ENCODE measurements around the gene SPTB.

The SPTB gene

DNA sequence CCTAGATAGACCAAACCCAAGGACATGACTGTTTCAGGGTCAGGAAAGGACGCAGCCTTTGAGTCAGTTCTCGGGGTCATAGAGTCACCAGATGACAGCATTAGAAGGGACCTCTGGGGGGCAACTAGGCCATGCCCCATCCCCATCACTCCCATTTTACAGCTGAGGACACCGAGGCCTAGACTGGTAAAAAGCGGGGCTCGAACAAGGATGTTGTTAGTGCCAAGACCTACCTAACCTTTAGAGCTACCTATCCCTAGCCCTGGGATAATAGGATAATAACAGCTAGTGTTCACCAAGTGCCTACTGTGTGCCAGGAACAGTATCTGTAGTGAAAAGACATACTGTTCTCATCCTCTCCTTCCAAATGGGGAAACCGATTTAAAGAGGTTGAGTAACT is 126.8 kb downstream of the SPTB start:
- TF ChIP-seq, protein P1, sequence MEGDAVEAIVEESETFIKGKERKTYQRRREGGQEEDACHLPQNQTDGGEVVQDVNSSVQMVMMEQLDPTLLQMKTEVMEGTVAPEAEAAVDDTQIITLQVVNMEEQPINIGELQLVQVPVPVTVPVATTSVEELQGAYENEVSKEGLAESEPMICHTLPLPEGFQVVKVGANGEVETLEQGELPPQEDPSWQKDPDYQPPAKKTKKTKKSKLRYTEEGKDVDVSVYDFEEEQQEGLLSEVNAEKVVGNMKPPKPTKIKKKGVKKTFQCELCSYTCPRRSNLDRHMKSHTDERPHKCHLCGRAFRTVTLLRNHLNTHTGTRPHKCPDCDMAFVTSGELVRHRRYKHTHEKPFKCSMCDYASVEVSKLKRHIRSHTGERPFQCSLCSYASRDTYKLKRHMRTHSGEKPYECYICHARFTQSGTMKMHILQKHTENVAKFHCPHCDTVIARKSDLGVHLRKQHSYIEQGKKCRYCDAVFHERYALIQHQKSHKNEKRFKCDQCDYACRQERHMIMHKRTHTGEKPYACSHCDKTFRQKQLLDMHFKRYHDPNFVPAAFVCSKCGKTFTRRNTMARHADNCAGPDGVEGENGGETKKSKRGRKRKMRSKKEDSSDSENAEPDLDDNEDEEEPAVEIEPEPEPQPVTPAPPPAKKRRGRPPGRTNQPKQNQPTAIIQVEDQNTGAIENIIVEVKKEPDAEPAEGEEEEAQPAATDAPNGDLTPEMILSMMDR (IDR thresholded peaks at IDR 0.05; ENCODE audit: low read length, missing control alignments), result no peak
- H3K4me3 ChIP-seq (replicated peaks; ENCODE audit: low read depth, low read length), result no peak overlapping the region
- no peak for DNase-seq (ENCODE audit: low read depth)

DNA sequence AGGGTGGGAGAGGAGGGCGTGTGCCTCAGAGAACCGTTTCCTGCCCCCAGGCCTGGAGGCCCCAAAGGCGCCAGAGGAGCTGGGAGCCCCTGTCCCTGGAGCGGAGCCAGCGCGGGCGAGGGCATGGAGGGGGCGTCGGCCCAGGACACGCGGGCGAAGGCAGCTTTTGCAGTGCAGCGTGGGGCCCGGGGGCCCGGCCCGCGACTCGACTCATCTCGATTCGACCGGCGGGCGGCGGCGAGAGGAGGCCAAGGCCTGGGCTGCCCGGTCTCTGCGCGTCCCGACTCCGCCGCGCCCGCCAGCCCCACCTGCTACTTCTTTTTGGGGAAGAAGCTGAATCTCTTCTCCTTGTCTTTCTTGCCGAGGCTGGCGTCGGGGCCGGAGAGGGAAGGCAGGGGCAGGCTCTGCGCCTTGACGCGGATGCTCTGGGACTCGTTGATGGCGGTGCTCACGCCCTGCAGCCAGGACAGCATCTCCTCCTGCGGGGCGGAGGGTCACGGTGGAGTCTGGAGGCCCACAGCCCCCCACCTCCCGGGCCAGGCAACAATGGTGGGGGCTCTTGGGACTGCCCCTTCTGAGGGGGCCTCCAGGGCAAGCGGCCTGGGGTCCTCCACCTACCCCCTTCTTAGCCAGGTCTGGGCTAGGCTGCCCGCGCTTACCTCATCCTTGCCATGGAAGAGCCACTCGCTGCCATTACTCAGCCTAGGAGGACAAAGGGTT is 130.6 kb downstream of the SPTB start:
- H3K4me3 ChIP-seq (replicated peaks; ENCODE audit: low read depth, low read length), result no peak overlapping the region
- no peak for DNase-seq (ENCODE audit: low read depth)
- TF ChIP-seq, protein P1 (IDR thresholded peaks at IDR 0.05; ENCODE audit: low read length, missing control alignments), result no peak

GRCh38 chr14:64748521-64748920 is 131.2 kb downstream of the SPTB start:
- H3K4me3 ChIP-seq (replicated peaks; ENCODE audit: low read depth, low read length), result no peak overlapping the region
- no peak for DNase-seq (ENCODE audit: low read depth)
- TF ChIP-seq, protein P1 (IDR thresholded peaks at IDR 0.05; ENCODE audit: low read length, missing control alignments), result no peak

DNA sequence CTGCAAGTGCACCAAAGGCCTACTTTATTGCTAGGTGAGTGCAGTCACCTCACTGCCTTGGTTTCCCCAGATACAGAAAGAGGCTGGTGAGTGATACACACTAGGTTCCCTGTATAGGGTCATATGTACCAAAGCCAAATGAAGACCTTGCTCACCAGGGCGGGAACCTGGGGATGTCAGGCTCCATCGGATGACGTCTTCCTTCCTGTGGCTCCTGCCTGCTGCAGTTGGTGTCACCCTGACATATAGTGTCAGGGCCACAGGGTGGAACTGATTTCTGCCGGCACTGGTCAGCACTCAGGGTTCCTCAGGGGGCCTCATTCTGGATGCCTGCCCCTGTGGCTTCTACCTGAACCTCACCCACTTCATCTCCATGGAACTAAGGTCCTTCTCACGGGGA is 132.4 kb downstream of the SPTB start:
- TF ChIP-seq, protein P1 (IDR thresholded peaks at IDR 0.05; ENCODE audit: low read length, missing control alignments), result no peak
- no peak for DNase-seq (ENCODE audit: low read depth)
- no peak overlapping the region for H3K4me3 ChIP-seq (replicated peaks; ENCODE audit: low read depth, low read length)

DNA sequence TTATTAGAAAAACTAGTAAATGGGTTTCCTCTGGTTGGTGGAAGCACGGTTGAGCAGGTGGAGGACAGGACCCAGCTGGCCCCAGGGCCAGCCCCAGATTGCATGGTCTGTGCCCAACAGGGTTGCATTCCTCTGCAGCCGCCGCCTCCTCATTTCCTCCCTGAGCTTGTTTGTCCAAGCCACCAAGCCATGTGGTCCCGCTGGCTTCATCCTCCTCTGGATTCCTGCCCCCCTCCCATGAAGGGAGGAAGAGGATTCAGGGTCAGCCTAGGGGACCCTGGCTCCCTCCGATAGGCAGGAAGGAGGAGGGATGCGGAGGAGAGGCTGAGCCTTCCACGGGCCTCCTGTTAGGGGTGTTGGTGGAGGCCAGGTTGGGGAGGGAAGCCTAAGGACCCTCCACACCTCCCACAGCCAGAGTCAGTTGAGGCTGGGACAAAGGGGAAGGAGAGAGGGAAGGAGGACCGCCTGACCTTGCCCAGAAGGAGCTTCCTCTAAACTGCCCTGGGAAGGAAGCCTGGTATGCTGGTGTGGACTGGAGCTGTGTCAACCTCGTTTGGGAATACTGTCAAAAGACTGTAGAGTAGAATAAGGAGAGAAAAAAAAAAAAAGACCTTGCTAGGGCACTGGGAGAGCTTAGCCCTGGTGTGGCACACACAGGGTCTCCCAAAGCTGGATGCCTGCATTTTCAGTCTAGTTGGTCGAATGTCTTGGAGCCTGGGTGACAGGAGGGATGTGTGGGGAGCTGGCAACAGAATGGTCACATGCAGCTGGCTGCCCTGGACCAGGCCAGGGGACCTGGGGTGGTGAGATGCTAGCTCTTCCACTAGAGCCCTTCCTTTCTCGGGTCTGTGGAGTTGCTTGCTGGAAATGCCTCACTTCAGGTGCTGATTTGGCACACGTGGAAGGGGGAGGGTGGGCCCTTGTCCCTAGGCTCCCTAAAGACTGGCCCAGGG is 133.1 kb downstream of the SPTB start:
- DNase-seq (ENCODE audit: low read depth), result no peak
- TF ChIP-seq, protein P1 (IDR thresholded peaks at IDR 0.05; ENCODE audit: low read length, missing control alignments), result no peak
- H3K4me3 ChIP-seq (replicated peaks; ENCODE audit: low read depth, low read length), result no peak overlapping the region

- TF ChIP-seq, protein P1 (IDR thresholded peaks at IDR 0.05; ENCODE audit: low read length, missing control alignments), result no peak
Measured at GRCh38 chr14:64745511-64746091, 134.1 kb downstream of the SPTB start.

More at GRCh38 chr14:64745511-64746091, 134.1 kb downstream of the SPTB start:
- peak; percentile 17 for DNase-seq (ENCODE audit: low read depth)
- no peak overlapping the region for H3K4me3 ChIP-seq (replicated peaks; ENCODE audit: low read depth, low read length)

All from fibroblast of pulmonary artery (primary cell).